Stimulated activated CD8-positive, alpha-beta memory T cell treated with anti-CD3 and anti-CD28 coated beads, Interleukin-2, amount 100 ng/mL, for 48 hours (primary cell): ENCODE data around the gene PROSER3.
A peak's percentile ranks its signal among the peaks of the same experiment; 100 is the strongest.
"Not testable (repeated sequence)": the region's sequence is repeated elsewhere in the genome, so short reads cannot be mapped to it uniquely, and the experiment has no call there.

Source experiments
- DNase-seq, 2 donors: peaks; one replicate each; pipeline ENCODE4 v3.0.0-alpha.2; 2020; ENCODE audit warnings: low read depth in 2 of 2

PROSER3 gene

GRCh38 chr19:35753634-35754369 is 4.2 kb upstream of the PROSER3 start:
- DNase-seq = no peak

DNA sequence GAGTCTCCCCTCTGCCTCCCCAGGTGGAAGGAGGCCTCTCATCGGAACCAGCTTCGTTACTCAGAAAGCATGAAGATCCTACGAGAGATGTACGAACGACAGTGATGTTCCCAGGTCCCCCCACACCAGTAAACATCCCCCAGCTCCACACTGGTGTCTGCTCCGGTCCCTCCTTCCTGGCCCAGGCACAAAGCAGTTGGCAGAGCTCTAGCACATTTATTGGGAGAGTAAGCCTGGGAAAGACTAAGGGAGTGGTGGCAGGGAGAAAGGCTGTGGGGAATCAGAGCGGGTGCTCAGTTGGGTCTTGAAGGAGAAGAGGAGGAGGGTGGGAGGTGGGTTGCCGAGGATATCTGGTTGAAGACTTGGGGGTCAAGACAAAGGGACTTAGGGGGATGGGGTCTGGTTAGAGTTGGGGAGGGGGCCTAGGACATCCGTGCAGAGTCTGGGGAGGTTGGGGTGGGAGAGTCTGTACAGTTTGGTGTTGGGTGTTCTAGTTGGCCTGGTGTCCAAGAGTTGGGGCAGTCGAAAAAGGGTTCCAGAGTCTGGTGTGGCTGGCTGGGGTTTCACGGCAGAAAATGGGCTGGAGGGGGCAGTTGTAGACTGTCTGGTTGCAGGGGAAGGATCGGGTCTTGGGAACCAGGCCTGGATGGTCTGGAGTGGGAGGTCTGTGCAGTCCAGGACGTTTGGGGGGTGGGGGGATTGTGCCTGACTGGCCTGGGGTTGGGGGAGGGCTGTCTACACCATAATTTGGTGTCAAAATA is 3.4 kb upstream of the PROSER3 start:
- DNase-seq = no peak

- no peak for DNase-seq
These were observed 2.8 kb upstream of the PROSER3 start for GRCh38 chr19:35755131-35755549.

- peak in 1 of 2 donors; percentile 45 for DNase-seq
These were observed 2.2 kb upstream of the PROSER3 start for GRCh38 chr19:35755550-35756376.

DNA sequence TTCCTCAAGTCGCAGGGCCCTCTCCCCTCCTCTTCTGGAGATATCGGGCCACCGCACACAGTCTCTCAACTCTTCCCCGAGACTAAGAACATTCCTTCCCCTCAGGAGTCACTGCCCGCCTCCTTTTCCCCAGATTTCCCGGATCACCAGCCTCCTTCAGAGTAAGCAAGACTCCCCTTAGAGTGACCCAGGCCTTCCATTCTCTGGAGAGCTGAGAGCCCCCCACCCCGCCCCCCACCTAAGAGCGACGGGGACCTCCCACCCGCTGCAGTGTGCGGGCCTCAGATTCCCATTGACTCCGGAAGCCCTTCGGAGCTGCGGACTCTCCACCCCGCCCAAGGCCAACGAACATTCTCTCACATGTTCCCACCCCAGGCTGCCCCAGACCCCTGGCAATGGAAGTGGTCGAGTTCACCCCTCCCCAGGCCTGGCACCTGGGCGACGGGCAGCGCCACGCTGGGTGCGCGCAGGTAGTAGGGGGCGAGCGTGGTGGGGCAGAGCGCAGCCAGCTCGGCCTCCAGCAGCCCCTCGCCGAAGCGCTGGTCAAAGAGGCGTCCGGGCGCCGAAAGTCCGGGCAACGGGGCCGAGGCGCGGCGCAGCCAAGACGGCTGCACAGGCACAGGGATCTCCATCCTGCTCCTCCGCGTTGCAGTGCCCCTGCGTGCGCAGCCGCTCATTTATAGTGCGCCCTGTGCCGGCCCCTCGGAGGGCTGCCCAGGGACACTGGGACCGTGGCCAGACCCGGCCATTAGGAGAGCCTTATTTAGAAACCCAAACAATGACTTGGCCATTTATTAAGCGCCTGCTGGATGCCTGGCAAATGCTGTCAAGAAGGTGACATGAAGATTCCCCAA is 1.4 kb upstream of the PROSER3 start, which contains the start of gene HSPB6:
HSPB6 (minus strand) TSS at position 653 of the 854 bp plus-strand sequence; CDS start at position 632, 21 bp downstream.
- no peak for DNase-seq

GRCh38 chr19:35757231-35757748 is 686 bp upstream of the PROSER3 start:
- DNase-seq = no peak

DNA sequence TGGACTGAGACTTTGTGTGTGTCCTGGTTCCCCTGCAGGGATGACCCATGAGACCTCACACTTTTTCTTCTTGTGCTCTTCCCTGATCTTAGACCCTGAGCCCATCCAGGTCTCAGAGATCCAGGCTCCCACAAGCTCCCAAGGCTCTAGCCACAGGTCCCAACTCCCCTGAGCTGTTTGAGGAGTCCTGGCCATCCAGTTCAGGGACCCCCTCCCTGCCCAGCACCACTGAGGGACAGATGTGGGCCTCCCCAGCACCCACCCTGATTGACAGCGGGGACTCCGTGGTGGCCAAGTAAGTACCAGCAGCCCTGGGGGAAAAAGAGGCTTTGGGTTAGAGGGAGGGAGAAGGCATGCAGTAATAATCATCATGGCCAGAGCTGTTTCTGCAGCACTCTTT is 1.7 kb downstream of the PROSER3 start:
- no peak for DNase-seq

DNA sequence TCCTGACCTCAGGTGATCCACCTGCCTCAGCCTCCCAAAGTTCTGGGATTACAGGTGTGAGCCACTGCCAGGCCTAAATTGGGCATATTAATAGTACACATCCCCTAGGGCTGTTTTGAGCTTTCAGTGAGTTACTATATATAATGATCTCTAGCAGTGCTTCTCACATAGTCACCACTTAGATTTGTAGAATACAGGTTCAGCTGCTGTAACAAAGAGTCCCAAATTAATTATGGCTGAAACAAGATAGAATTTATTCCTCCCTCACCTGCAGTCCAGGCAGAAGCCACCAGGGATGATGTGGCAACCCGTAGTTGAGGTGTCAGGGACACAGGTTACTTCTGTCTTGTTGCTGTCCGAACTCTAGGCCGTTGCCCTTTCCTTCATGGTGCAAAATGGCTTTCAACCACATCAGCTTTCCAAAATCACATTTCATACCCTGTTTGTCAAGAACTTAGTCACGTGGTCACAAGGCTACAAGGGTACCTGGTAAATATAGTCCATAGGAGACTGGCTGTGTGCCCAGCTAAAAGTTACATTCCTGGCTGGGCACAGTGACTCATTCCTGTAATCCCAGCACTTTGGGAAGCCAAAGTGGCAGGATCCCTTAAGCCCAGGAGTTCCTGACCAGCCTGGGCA is 2.9 kb downstream of the PROSER3 start:
- DNase-seq = no peak

DNA sequence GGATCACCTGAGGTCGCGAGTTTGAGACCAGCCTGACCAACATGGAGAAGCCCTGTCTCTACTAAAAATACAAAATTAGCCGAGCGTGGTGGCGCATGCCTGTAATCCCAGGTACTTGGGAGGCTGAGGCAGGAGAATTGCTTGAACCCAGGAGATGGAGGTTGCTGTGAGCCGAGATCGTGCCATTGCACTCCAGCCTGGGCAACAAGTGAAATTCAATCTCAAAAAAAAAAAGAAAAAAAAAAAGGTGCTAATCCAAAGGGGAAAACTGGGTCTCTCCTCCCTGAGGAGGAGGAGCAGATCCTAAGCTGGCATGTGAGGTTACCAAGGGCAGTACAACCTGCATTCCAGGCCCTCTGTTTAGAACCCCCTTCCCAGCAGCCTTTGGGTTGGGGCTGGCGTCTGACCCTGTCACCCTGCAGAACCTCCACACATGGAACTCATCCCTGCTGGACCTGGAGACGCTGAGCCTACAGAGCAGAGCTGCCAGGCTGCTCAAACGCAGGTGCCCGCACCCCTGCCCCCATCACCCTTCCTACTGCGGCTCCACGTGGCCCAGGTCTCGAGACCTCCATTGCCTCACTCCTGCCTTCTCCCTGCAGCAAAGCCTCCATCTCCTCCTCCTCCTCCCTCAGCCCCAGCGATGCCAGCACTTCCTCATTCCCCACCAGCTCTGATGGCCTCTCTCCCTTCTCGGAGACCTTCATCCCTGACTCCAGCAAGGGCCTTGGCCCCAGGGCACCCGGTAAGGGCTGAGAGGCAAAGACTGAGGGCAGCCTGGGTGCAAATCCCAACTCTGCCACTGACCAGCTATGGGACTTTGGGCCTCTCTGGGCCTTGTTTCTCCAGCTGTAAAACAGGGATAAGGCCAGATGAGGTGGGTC is 6.7 kb downstream of the PROSER3 start:
- no peak for DNase-seq

DNA sequence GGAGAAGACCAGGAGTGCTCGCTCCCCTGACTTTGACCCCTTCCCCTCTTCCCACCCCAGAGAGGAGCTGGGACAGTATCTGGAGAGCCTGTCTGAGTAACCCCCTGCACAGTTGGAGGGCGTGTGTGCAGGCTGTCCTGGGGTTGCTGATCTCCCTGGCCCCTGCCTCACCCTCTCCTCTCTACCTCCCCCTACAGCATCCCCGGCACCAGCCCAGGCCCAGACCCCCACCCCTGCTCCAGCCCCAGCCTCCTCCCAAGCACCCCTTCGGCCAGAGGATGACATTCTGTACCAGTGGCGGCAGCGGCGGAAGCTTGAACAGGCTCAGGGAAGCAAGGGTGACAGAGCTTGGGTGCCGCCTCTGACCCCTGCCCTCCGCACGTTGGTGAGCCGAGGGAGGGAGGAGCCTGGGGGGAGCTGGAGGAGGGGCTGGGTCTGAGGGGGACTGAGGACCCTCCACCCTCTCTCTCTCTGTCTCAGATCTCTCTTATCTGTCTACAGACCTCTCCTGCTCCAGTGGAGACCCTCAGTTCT is 8.7 kb downstream of the PROSER3 start:
- no peak for DNase-seq

DNA sequence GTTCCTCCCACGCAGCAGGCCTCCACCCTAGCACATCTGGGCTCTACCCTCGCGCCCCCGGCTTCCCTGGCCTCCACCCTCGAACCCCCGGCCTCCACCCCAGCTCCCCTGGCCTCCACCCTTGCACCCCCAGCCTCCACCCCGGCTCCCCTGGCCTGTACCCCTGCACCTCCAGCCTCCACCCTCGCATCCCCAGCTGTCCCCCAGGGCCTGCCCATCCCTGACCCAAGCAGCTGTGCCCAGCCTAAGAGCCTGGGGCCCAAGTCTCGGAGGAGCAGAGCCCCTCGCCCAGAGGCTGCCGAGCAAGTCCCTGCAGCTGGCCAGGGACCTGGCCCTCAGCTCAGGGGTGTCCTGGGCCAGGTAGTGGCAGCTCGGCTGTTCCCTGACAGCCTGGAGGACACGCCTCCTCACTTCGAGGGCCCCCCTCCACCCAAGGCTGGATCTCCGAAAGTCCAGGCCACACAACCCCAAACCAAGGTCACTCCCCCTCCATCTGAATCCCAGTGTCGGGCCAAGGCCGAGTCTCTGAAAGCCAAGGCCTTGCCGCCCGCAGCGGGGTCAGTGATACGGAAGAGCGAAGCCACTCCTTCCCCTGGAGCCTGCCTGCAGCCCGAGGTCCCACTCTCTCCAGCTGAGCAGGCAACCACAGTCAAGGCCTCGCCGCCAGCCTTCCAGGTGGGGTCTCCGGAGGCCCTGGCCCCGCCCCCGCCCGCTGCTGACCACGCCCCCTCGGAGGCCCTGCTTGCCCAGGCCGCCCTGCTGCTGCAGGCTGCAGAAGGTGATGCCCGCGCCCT is 9.5 kb downstream of the PROSER3 start:
- DNase-seq = no peak

DNA sequence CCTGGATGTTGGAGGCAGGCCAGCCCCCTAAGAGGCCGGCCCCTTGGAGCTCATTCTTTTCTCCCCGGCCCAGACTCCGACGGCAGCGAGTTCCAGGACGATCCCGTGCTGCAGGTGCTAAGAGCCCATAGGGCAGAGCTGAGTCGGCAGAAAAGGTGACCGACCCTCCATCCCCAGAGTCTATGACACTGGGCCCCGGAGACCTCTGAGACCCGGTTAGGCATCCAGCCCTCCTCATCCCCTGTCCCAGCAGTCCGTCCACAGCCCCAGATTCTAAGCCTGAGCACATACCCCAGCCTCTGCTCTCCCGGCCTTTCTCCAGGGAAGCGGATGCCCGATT is 10.1 kb downstream of the PROSER3 start:
- DNase-seq = no peak

DNA sequence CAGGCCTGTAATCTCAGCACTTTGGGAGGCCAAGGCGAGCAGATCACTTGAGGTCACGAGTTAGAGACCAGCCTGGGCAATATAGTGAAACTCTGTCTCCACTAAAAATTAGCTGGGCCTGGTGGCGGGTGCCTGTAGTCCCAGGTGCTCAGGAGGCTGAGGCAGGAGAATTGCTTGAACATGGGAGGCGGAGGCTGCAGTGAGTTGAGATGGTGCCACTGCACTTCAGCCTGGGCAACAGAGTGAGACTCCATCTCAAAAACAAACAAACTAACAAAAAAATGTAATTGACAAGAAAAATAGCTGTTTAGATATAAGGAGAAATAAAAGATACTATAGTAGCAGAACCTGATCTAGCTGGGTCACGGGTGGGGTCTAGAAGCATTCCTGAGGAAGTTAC is 14.4 kb downstream of the PROSER3 start:
- DNase-seq = not testable (repeated sequence)

DNA sequence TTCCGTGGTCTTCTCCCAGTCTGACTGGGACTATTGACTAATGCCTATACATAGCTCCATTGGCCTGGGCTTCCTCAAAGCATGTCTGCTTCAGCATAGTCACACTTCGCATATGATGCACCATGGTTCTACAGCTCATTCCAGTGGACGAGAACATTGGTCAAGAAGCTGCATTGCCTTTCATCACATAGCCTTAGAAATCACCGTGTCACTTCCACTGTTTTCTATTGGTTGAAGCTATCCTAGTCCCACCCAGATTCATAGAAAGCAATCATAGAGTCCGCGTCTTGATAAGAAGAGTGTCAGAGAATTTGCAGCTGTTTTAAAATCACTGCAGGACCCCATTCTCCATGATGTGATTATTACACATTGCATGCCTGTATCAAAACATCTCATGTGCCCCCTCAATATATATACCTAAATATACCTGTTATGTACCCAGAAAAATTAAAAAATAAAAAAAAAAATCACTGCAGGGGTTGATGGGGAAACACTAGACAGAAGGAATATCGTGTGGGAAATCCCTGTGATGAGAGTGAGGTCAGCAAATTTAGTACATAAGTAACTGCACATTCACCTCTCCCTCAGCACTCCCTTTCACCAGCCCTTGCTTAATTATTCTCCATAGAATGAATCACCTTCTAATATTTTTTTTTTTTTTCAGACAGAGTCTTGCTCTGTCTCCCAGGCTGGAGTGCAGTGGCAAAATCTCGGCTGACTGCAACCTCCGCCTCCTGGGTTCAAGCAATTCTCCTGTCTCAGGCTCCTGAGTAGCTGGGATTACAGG is 15.2 kb downstream of the PROSER3 start:
- no peak for DNase-seq

GRCh38 chr19:35774274-35775045 is 16.5 kb downstream of the PROSER3 start:
- DNase-seq = no peak

- DNase-seq = no peak
These were observed 17.0 kb downstream of the PROSER3 start for GRCh38 chr19:35775046-35775297.
